CD4-positive, alpha-beta T cell (primary cell): Measurements from ENCODE around the gene PLRG1. TPM values are rescaled to one million over a fixed set of nuclear protein-coding genes. Genes with fewer than 3 reads are reported as not detected.

Experiments used
- ATAC-seq: fragments of 200-7000 bp; cut with Tn5 transposase; one replicate; pipeline ENCODE4 v1.10.0; 2022; ENCODE audit warnings: mild to moderate bottlenecking; ENCODE audit not compliant: poor library complexity
- CTCF ChIA-PET: fragments of 350-600 bp; sonication (Branson Sonifier 250); formaldehyde crosslinking; loops from one replicate; lab custom pipeline; 2021; ENCODE audit warnings: antibody characterized with exemption, inconsistent platforms; lab: Charles Lee
- POLR2A ChIA-PET: fragments of 350-600 bp; sonication (Branson Sonifier 250); formaldehyde crosslinking; loops from one replicate; lab custom pipeline; 2021; ENCODE audit warnings: antibody characterized with exemption, inconsistent platforms; lab: Charles Lee
- DNase-seq, 14 experiments: peaks; one replicate each; pipeline ENCODE4 v3.0.0-alpha.2; 2013 to 2020; ENCODE audit warnings: mixed read lengths in 2 of 14
- H3K27ac ChIP-seq, 2 donors: one replicate each; pipeline versions ENCODE4 v1.5.1 to v1.7.0; 2013; ENCODE audit warnings: low read length in 2 of 2, low read depth in 1 of 2, mild to moderate bottlenecking in 1 of 2
- H3K27me3 ChIP-seq, 2 experiments: 1 replicate in 1 of 2; 2 replicates in 1 of 2; pipeline versions ENCODE4 v1.6.1 to v1.7.0; 2013; ENCODE audit warnings: low read length in 2 of 2, control low read depth in 1 of 2, mild to moderate bottlenecking in 1 of 2, moderate library complexity in 1 of 2; ENCODE audit not compliant: insufficient read depth in 2 of 2, control insufficient read depth in 1 of 2
- H3K36me3 ChIP-seq: one replicate; pipeline ENCODE4 v1.6.1; 2013; ENCODE audit warnings: low read length, control low read depth; ENCODE audit not compliant: insufficient read depth
- H3K4me1 ChIP-seq: one replicate; pipeline ENCODE4 v1.6.1; 2013; ENCODE audit warnings: low read length, control low read depth; ENCODE audit not compliant: insufficient read depth
- H3K4me3 ChIP-seq: one replicate; pipeline ENCODE4 v1.5.1; 2013; ENCODE audit warnings: mild to moderate bottlenecking, low read length, moderate library complexity
- H3K9me3 ChIP-seq, 2 experiments: 1 replicate in 1 of 2; 2 replicates in 1 of 2; pipeline versions ENCODE4 v1.6.1 to v1.7.0; 2013; ENCODE audit warnings: low read length in 2 of 2, mild to moderate bottlenecking in 2 of 2, control low read depth in 1 of 2, moderate library complexity in 1 of 2; ENCODE audit not compliant: control insufficient read depth in 1 of 2, insufficient read depth in 1 of 2
- H3K27ac Mint-ChIP-seq: one replicate; pipeline ENCODE4 v1.8.0; 2020; ENCODE audit warnings: mixed read lengths
- H3K27me3 Mint-ChIP-seq: one replicate; pipeline ENCODE4 v1.8.0; 2021; ENCODE audit warnings: mixed read lengths
- H3K36me3 Mint-ChIP-seq: one replicate; pipeline ENCODE4 v1.8.0; 2021; ENCODE audit warnings: low read depth, mixed read lengths
- H3K4me1 Mint-ChIP-seq: one replicate; pipeline ENCODE4 v1.8.0; 2021; ENCODE audit warnings: low read depth, mixed read lengths
- H3K4me3 Mint-ChIP-seq: one replicate; pipeline ENCODE4 v1.8.0; 2020; ENCODE audit warnings: mild to moderate bottlenecking, mixed read lengths
- H3K9me3 Mint-ChIP-seq: one replicate; pipeline ENCODE4 v1.8.0; 2020; ENCODE audit warnings: mixed read lengths
- intact Hi-C, 2 experiments: fragments of 100-400 bp; cut with DNase I in 1 of 2; cut with micrococcal nuclease in 1 of 2; formaldehyde crosslinking; loops; one replicate each; pipeline versions ENCODE4 v1.15.1 to v1.9.0; 2023 to 2025; cut with DNase I, micrococcal nuclease
- total RNA-seq, 174 experiments: library from RNA in 2 of 174; stranded (reverse) in 2 of 174; gene quantifications; one replicate each; pipeline ENCODE4 v1.2.3 and lab custom pipeline; 2021 to 2026
- TF ChIP-seq, protein P1 (sequence below): fragments of 200-600 bp; IDR thresholded peaks from one replicate; pipeline ENCODE4 v1.8.0; 2022; ENCODE audit warnings: antibody characterized with exemption, mild to moderate bottlenecking

PLRG1 gene
- total RNA-seq, 2 experiments from 2014 or later: 41.1 to 44.8 TPM

DNA sequence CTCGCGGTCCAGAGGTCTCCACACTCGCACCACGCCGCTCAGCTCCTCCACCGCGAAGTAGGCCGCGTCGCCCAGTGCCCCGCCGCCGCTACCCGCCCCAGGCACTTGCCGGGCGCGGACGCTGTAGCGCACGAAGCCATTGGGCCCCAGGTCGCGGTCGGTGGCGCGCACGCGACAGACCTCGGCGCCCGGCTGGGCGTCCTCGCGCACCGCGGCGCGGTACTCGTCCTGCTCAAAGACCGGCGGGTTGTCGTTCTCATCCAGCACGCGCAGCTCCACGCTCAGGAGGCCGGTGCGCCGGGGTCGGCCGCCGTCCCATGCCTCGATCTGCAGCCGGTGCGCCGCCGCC lies 60.0 kb downstream of the PLRG1 start:
- intact Hi-C loops: no loop called here
- Mint-ChIP-seq H3K27me3 (peaks cover 57% of the 10 kb centered on the region), H3K36me3 (no peaks in the 10 kb centered on the region), H3K4me1 (peaks cover 20% of the 10 kb centered on the region), H3K27ac (no peak overlapping the region), H3K9me3 (no peaks in the 10 kb centered on the region), H3K4me3 (peak overlapping the region; percentile 60)
- H3K36me3 ChIP-seq: no peaks in the 10 kb centered on the region
- no peak for ATAC-seq
- CTCF ChIA-PET: no interaction called here
- H3K27ac ChIP-seq: no peak overlapping the region
- peaks cover 0 to 23% of the 10 kb centered on the region in 2 experiments for H3K9me3 ChIP-seq
- H3K27me3 ChIP-seq: peaks cover 33 to 65% of the 10 kb centered on the region in 2 experiments
- TF ChIP-seq, protein P1, sequence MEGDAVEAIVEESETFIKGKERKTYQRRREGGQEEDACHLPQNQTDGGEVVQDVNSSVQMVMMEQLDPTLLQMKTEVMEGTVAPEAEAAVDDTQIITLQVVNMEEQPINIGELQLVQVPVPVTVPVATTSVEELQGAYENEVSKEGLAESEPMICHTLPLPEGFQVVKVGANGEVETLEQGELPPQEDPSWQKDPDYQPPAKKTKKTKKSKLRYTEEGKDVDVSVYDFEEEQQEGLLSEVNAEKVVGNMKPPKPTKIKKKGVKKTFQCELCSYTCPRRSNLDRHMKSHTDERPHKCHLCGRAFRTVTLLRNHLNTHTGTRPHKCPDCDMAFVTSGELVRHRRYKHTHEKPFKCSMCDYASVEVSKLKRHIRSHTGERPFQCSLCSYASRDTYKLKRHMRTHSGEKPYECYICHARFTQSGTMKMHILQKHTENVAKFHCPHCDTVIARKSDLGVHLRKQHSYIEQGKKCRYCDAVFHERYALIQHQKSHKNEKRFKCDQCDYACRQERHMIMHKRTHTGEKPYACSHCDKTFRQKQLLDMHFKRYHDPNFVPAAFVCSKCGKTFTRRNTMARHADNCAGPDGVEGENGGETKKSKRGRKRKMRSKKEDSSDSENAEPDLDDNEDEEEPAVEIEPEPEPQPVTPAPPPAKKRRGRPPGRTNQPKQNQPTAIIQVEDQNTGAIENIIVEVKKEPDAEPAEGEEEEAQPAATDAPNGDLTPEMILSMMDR: no peak
- no peak for DNase-seq
- POLR2A ChIA-PET: no interaction called here
- peaks cover 15% of the 10 kb centered on the region for H3K4me1 ChIP-seq
- H3K4me3 ChIP-seq: no peak overlapping the region

DNA sequence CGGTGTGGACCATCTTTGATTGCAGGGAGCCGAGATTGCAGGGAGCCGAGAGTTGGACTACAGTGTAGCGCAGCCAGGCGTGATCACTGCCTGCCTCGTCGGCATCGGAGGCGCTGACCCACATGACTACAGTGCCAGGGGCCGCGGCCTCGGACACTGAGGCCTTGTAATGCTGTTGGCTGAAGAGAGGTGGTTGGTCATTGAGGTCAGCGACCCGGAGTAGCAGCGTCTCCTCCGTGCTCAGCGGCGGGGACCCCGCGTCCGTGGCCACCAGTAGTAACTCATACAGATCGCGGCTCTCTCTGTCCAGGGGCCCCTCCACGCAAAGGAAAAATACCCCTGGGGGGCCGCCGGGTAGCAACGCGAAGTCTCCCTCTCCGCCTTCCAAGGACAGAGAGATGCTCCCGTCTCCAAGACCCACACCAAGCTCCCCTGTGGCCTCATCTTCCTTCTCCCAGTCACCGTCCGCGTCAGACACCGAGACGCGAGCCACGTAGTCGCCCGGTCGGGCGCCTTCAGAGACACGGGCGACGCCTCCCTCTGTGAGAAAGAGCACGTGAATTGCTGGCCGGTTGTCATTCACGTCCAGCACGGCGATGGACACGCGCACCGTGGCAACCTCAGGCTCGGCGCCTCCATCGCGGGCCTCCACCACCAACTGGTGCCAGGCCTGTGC lies 60.5 kb downstream of the PLRG1 start:
- no peak for ATAC-seq

DNA sequence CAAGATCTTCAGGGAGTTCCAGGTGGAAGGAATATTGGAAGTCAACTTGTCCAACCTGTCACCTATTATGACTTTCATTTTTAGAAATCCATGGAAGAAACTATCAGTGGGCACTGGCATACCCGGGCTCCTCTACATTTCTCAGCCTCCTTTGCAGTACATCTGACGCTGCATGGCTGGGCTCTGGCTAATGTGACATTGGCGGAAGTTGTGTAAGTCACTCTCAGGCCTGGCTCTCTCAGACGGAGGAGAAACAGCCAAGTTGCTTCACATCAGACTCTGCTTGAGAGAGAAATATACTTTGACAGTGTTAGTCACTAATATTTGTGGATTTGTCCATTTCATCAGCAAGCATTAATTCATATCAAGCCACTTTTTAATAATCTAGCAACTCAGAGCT lies 63.1 kb downstream of the PLRG1 start:
- Mint-ChIP-seq H3K36me3 (no peaks in the 10 kb centered on the region), H3K4me1 (peaks cover 15% of the 10 kb centered on the region), H3K4me3 (no peak overlapping the region), H3K27ac (no peak overlapping the region), H3K9me3 (no peaks in the 10 kb centered on the region), H3K27me3 (peaks cover 30% of the 10 kb centered on the region)
- DNase-seq (no peak), ATAC-seq (no peak)
- H3K27me3 ChIP-seq: peaks cover 21 to 47% of the 10 kb centered on the region in 2 experiments
- no peaks in the 10 kb centered on the region for H3K36me3 ChIP-seq
- H3K4me3 ChIP-seq: no peak overlapping the region
- H3K9me3 ChIP-seq: peaks cover 0 to 23% of the 10 kb centered on the region in 2 experiments
- CTCF ChIA-PET: no interaction called here
- TF ChIP-seq, protein P1: no peak
- H3K4me1 ChIP-seq: peaks cover 15% of the 10 kb centered on the region
- no peak overlapping the region for H3K27ac ChIP-seq
- POLR2A ChIA-PET: no interaction called here
- intact Hi-C loops: no loop called here

More for the DNA sequence above, 60.5 kb downstream of the PLRG1 start:
- Histone ChIP-seq H3K27me3 (peaks cover 33 to 61% of the 10 kb centered on the region in 2 experiments), H3K4me3 (no peak overlapping the region), H3K27ac (no peak overlapping the region), H3K36me3 (no peaks in the 10 kb centered on the region), H3K4me1 (peaks cover 15% of the 10 kb centered on the region), H3K9me3 (peaks cover 0 to 23% of the 10 kb centered on the region in 2 experiments)
- no peaks in the 10 kb centered on the region for H3K9me3 Mint-ChIP-seq
- H3K4me3 Mint-ChIP-seq: no peak overlapping the region
- ChIA-PET CTCF (no interaction called here), POLR2A (no interaction called here)
- no peak overlapping the region for H3K27ac Mint-ChIP-seq
- H3K4me1 Mint-ChIP-seq: peaks cover 20% of the 10 kb centered on the region
- intact Hi-C loops: no loop called here
- H3K36me3 Mint-ChIP-seq: no peaks in the 10 kb centered on the region
- DNase-seq: no peak
- peaks cover 54% of the 10 kb centered on the region for H3K27me3 Mint-ChIP-seq
- TF ChIP-seq, protein P1: no peak
